Ovary (tissue), 9 donors: ENCODE measurements around the gene VARS2. TPM values are rescaled to one million over a fixed set of nuclear protein-coding genes. Genes with fewer than 3 reads are reported as not detected.
A peak's percentile ranks its signal among the peaks of the same experiment; 100 is the strongest.

ENCODE experiments used
- DNase-seq, 5 donors: peaks; one replicate each; pipeline ENCODE4 v3.0.0-alpha.2; 2019 to 2020
- H3K27ac ChIP-seq, 2 donors: fragments of 200-600 bp; one replicate each; pipeline versions ENCODE4 v1.5.1 to v1.8.0; 2019 to 2022
- H3K27me3 ChIP-seq: fragments of 200-600 bp; one replicate; pipeline ENCODE4 v1.8.0; 2022
- H3K36me3 ChIP-seq: fragments of 200-600 bp; sonication (generic); one replicate; pipeline ENCODE4 v1.5.1; 2019
- H3K4me1 ChIP-seq: one replicate; pipeline ENCODE4 v1.8.1; 2013; ENCODE audit warnings: mild to moderate bottlenecking, moderate library complexity; ENCODE audit not compliant: insufficient read depth
- H3K4me3 ChIP-seq: fragments of 200-600 bp; sonication (generic); one replicate; pipeline ENCODE4 v1.5.1; 2017
- H3K9me3 ChIP-seq, 2 donors: fragments of 200-600 bp in 1 of 2; sonication (generic) in 1 of 2; one replicate each; pipeline versions ENCODE4 v1.5.1 to v1.8.1; 2013 to 2019; ENCODE audit warnings: mild to moderate bottlenecking in 1 of 2, moderate library complexity in 1 of 2
- EP300 ChIP-seq: sonication (generic); formaldehyde crosslinking; IDR thresholded peaks from one replicate; pipeline ENCODE4 v1.6.1; 2017; ENCODE audit warnings: antibody characterized with exemption
- POLR2A ChIP-seq: fragments of 450-650 bp; IDR thresholded peaks from one replicate; pipeline ENCODE4 v1.6.1; 2017; ENCODE audit warnings: antibody characterized with exemption, mild to moderate bottlenecking, moderate library complexity
- WGBS, 3 donors: extraction: QIAGEN DNeasy Blood & Tissue Kit in 1 of 3; methylation state at CpG; one replicate each; pipeline versions ENCODE4 v1.1.5 to v1.1.7; 2013 to 2017; 5-methylcytosine and 5-hydroxymethylcytosine counted together
- intact Hi-C, 4 donors: fragments of 100-400 bp; cut with DNase I; formaldehyde crosslinking; loops; one replicate each; pipeline versions ENCODE4 v1.11.0 to v1.15.1; 2022 to 2023
- polyA plus RNA-seq, 2 donors: library from polyadenylated mRNA; stranded (reverse); fragments of 200-250 nt in 1 of 2; fragments of 350-450 nt in 1 of 2; fragmentation: Illumina TruSeq in 1 of 2; extraction: RNeasy Lipid Tissue Mini Kit (QIAGEN cat#74804) in 1 of 2; gene quantifications; one replicate each; pipeline ENCODE4 v1.2.3, GENCODE V29; 2013 to 2014
- total RNA-seq, 7 donors: library from RNA; depleted of rRNA in 2 of 7; stranded (reverse); fragments of >200 nt in 2 of 7; fragmentation: NEBNext Ultra II Directional in 3 of 7; extraction: Animal tissue kit (Norgen Biotek cat#: 25700) in 3 of 7; gene quantifications; one replicate each; pipeline versions ENCODE4 v1.1.0 to v1.2.4, GENCODE V29; 2016 to 2023
- TF ChIP-seq, protein P1 (sequence below), 3 donors: fragments of 450-650 bp in 2 of 3; fragments of 200-600 bp in 1 of 3; IDR thresholded peaks; one replicate each; pipeline versions ENCODE4 v1.5.1 to v1.8.0; 2016 to 2022; ENCODE audit warnings: antibody characterized with exemption in 3 of 3, mild to moderate bottlenecking in 1 of 3
- donor health status: DM: no; HTN: no; CAD: no; lungs with moderate emphysema.
- donor health status: DM: no; HTN: no; CAD: no.
- donor health status: Bipolar disorder and iron deficiency.
- donor health status: DM: yes; HTN: yes; CAD: no.
- donor health status: DM: no; HTN: no; CAD: no.
- donor health status: DM: yes; HTN: yes; CAD: no.

VARS2 gene
- total and polyA plus RNA-seq, 9 donors: 6.7 to 32.3 (median 19.8) TPM

- Histone ChIP-seq H3K27me3 (no peaks in the 10 kb centered on the region), H3K4me3 (peak overlapping the region; percentile 82), H3K9me3 (no peaks in the 10 kb centered on the region), H3K27ac (peak overlapping the region; percentile 87 to 97), H3K4me1 (peaks cover 16% of the 10 kb centered on the region), H3K36me3 (no peaks in the 10 kb centered on the region)
- WGBS, 3 donors: 7 to 13% (median 9%) methylated on average over 17 to 18 of the region's 18 CpGs
- DNase-seq: peak; percentile 75 to 82 (median 78)
- intact Hi-C loops: loop anchor here in 3 of 4 donors (10.0 kb wide), 2 partner anchors 141 to 201 kb away; partner anchors contain the start of genes FLOT1 (in 2 of the 3), IER3 (in 2 of the 3) and PPP1R18 (in 2 of the 3)
- TF ChIP-seq, protein P1, sequence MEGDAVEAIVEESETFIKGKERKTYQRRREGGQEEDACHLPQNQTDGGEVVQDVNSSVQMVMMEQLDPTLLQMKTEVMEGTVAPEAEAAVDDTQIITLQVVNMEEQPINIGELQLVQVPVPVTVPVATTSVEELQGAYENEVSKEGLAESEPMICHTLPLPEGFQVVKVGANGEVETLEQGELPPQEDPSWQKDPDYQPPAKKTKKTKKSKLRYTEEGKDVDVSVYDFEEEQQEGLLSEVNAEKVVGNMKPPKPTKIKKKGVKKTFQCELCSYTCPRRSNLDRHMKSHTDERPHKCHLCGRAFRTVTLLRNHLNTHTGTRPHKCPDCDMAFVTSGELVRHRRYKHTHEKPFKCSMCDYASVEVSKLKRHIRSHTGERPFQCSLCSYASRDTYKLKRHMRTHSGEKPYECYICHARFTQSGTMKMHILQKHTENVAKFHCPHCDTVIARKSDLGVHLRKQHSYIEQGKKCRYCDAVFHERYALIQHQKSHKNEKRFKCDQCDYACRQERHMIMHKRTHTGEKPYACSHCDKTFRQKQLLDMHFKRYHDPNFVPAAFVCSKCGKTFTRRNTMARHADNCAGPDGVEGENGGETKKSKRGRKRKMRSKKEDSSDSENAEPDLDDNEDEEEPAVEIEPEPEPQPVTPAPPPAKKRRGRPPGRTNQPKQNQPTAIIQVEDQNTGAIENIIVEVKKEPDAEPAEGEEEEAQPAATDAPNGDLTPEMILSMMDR (IDR thresholded peaks at IDR 0.05): no peak
- TF ChIP-seq EP300 (no peak), POLR2A (no peak)
Observed at GRCh38 chr6:30885999-30886896, 27.8 kb upstream of the VARS2 start.

DNA sequence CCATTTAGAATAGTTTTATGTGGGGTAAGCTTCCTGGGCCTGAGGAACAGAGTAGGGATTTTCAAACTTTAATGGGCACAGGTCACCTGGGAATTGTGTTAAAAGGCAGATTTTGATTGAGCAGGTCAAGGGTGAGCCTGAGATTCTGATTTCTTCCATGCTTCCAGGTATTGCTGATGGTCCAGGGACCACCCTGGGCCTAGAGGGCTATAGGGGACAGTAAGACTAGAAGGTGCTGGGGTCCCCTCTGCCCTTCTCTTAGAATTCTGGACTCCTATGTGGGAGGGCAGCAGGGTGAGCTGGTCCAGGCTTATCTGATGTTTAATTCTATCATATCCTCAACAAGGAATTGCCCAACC is 27.2 kb upstream of the VARS2 start:
- intact Hi-C loops: loop anchor here in 3 of 4 donors (10.0 kb wide), 2 partner anchors 142 to 202 kb away; partner anchors contain the start of genes FLOT1 (in 2 of the 3), IER3 (in 2 of the 3) and PPP1R18 (in 2 of the 3)
- H3K36me3 ChIP-seq: no peaks in the 10 kb centered on the region
- DNase-seq: no peak
- TF ChIP-seq, protein P1 (IDR thresholded peaks at IDR 0.05): no peak
- no peak overlapping the region for H3K4me3 ChIP-seq
- peaks cover 15% of the 10 kb centered on the region for H3K4me1 ChIP-seq
- H3K9me3 ChIP-seq: no peaks in the 10 kb centered on the region
- H3K27me3 ChIP-seq: no peaks in the 10 kb centered on the region
- H3K27ac ChIP-seq: peak overlapping the region in 1 of 2 donors; percentile 97

- TF ChIP-seq POLR2A: no peak
- TF ChIP-seq, protein P1 (IDR thresholded peaks at IDR 0.05): no peak
- TF ChIP-seq EP300: no peak
- Histone ChIP-seq H3K27me3 (no peaks in the 10 kb centered on the region), H3K36me3 (no peaks in the 10 kb centered on the region), H3K27ac (no peak overlapping the region), H3K9me3 (no peaks in the 10 kb centered on the region), H3K4me3 (no peak overlapping the region), H3K4me1 (peaks cover 10% of the 10 kb centered on the region)
- WGBS, 3 donors: 46 to 59% (median 53%) methylated on average over 6 of the region's 6 CpGs
- DNase-seq: no peak
- intact Hi-C loops: loop anchor here in 3 of 4 donors (10.0 kb wide), 2 partner anchors 143 to 203 kb away; partner anchors contain the start of genes FLOT1 (in 2 of the 3), IER3 (in 2 of the 3) and PPP1R18 (in 2 of the 3)
Observed at GRCh38 chr6:30887901-30888815, 25.9 kb upstream of the VARS2 start.
